ENCODE results near the gene DCN. TPM values are rescaled to one million over a fixed set of nuclear protein-coding genes. Genes with fewer than 3 reads are reported as not detected.
A peak's percentile ranks its signal among the peaks of the same experiment; 100 is the strongest.

Gene DCN
- total RNA-seq, 1 donor from 2014 or later: 1,553 TPM

DNA sequence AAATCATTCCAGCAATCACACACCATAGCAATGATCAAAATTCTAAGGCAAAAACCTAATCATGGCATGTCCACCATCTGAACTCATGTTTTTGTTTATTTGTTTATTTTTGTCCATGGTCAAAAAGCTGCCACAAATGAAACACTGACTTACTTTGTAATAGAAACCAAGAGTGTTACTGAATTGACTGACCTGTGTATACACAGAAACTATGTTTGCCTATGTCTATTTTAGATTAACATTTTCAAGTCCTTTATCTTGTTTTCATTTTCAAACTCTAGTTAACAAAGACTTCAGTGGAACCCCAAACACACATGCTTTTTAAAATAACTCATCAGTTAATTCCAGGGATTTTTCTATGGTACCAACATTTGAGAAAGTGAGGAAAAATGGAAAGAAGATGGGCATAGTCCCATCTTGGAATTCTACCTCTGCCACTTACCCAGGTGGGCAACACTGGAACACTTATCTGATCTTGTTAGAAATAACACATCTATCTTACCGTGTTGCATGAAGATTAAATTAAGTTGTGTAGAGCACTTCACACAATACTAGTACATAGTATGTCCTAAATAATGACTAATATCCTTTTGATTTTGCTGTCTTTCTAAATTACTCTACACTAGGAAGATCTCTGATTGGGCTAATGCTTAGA, 77.7 kb downstream of the DCN start:
- intact Hi-C loops (cut with DNase I): no loop called here
- Histone ChIP-seq H3K36me3 (no peaks in the 10 kb centered on the region), H3K9me3 (no peaks in the 10 kb centered on the region), H3K27me3 (no peaks in the 10 kb centered on the region), H3K27ac (peak overlapping the region; percentile 36), H3K4me1 (peaks cover 5% of the 10 kb centered on the region), H3K4me3 (no peak overlapping the region)
- no peak for TF ChIP-seq CTCF (IDR thresholded peaks at IDR 0.05)
- no peak for TF ChIP-seq POLR2AphosphoS5 (IDR thresholded peaks at IDR 0.05; ENCODE audit: insufficient read depth in 1 of 2, low read depth in 1 of 2)
- no peak for TF ChIP-seq POLR2A (IDR thresholded peaks at IDR 0.05)
- DNase-seq (ENCODE audit: extremely low spot score in 2 of 2): no peak

GRCh38 chr12:91103624-91104023, 79.0 kb downstream of the DCN start:
- H3K4me3 ChIP-seq: no peak overlapping the region
- H3K27me3 ChIP-seq: no peaks in the 10 kb centered on the region
- TF ChIP-seq POLR2AphosphoS5 (IDR thresholded peaks at IDR 0.05; ENCODE audit: insufficient read depth in 1 of 2, low read depth in 1 of 2): no peak
- no peak for TF ChIP-seq POLR2A (IDR thresholded peaks at IDR 0.05)
- TF ChIP-seq CTCF (IDR thresholded peaks at IDR 0.05): no peak
- no peak for DNase-seq (ENCODE audit: extremely low spot score in 2 of 2)
- no peaks in the 10 kb centered on the region for H3K9me3 ChIP-seq
- peaks cover 10% of the 10 kb centered on the region for H3K4me1 ChIP-seq
- intact Hi-C loops (cut with DNase I): no loop called here
- no peak overlapping the region for H3K27ac ChIP-seq
- no peaks in the 10 kb centered on the region for H3K36me3 ChIP-seq

GRCh38 chr12:91103101-91103500, 79.5 kb downstream of the DCN start:
- no peak for DNase-seq (ENCODE audit: extremely low spot score in 2 of 2)
- no peak for TF ChIP-seq CTCF (IDR thresholded peaks at IDR 0.05)
- TF ChIP-seq POLR2AphosphoS5 (IDR thresholded peaks at IDR 0.05; ENCODE audit: insufficient read depth in 1 of 2, low read depth in 1 of 2): no peak
- TF ChIP-seq POLR2A (IDR thresholded peaks at IDR 0.05): no peak
- Histone ChIP-seq H3K4me3 (no peak overlapping the region), H3K36me3 (no peaks in the 10 kb centered on the region), H3K9me3 (no peaks in the 10 kb centered on the region), H3K27ac (no peak overlapping the region), H3K4me1 (peaks cover 10% of the 10 kb centered on the region), H3K27me3 (no peaks in the 10 kb centered on the region)
- intact Hi-C loops (cut with DNase I): no loop called here

- TF ChIP-seq POLR2AphosphoS5 (IDR thresholded peaks at IDR 0.05; ENCODE audit: insufficient read depth in 1 of 2, low read depth in 1 of 2) (no peak), POLR2A (IDR thresholded peaks at IDR 0.05) (no peak), CTCF (IDR thresholded peaks at IDR 0.05) (no peak)
Observed at GRCh38 chr12:91100906-91101305, 81.7 kb downstream of the DCN start.

GRCh38 chr12:91099836-91100235, 82.8 kb downstream of the DCN start:
- no peak for DNase-seq (ENCODE audit: extremely low spot score in 2 of 2)
- TF ChIP-seq CTCF (IDR thresholded peaks at IDR 0.05) (no peak), POLR2AphosphoS5 (IDR thresholded peaks at IDR 0.05; ENCODE audit: insufficient read depth in 1 of 2, low read depth in 1 of 2) (no peak), POLR2A (IDR thresholded peaks at IDR 0.05) (no peak)
- H3K4me1 ChIP-seq: peaks cover 10% of the 10 kb centered on the region
- no peaks in the 10 kb centered on the region for H3K36me3 ChIP-seq
- no peaks in the 10 kb centered on the region for H3K9me3 ChIP-seq
- peak overlapping the region; percentile 73 for H3K27ac ChIP-seq
- H3K4me3 ChIP-seq: no peak overlapping the region
- H3K27me3 ChIP-seq: no peaks in the 10 kb centered on the region
- intact Hi-C loops (cut with DNase I): no loop called here

More at GRCh38 chr12:91100906-91101305, 81.7 kb downstream of the DCN start:
- H3K36me3 ChIP-seq: no peaks in the 10 kb centered on the region
- intact Hi-C loops (cut with DNase I): no loop called here
- DNase-seq (ENCODE audit: extremely low spot score in 2 of 2): no peak
- no peak overlapping the region for H3K4me3 ChIP-seq
- H3K9me3 ChIP-seq: no peaks in the 10 kb centered on the region
- H3K27me3 ChIP-seq: no peaks in the 10 kb centered on the region
- peaks cover 10% of the 10 kb centered on the region for H3K4me1 ChIP-seq
- H3K27ac ChIP-seq: no peak overlapping the region

Measured in vagina (tissue), 2 donors.